Measurements from ENCODE around the gene RAB37. TPM values are rescaled to one million over a fixed set of nuclear protein-coding genes. Genes with fewer than 3 reads are reported as not detected.

The RAB37 gene
- total and polyA plus RNA-seq, 2 of the 13 experiments (the other 11 are each of a cell fraction or from before 2014, with no cell fraction given) = 0.91 to 3.7 TPM

GRCh38 chr17:74736513-74737298 lies at the start of gene RAB37 (continued):
- TF ChIP-seq ZNF280B (CRISPR knock-in tag; IDR thresholded peaks at IDR 0.05; ENCODE audit: borderline replicate concordance) = peak; percentile 23; the same call in 1 of the 2 replicates
- peak; percentile 73 for TF ChIP-seq ARID3A (IDR thresholded peaks at IDR 0.05; ENCODE audit: low read depth, low read length)
- peak; percentile 22 for TF ChIP-seq MTF2 (CRISPR knock-in tag; IDR thresholded peaks at IDR 0.05; ENCODE audit: borderline replicate concordance)
- peak; percentile 88; the same call in 1 of the 2 replicates for TF ChIP-seq ZSCAN5A (CRISPR knock-in tag; IDR thresholded peaks at IDR 0.05; ENCODE audit: borderline replicate concordance)
- no peak for TF ChIP-seq TEF (CRISPR knock-in tag; IDR thresholded peaks at IDR 0.05)
- peak; percentile 89 for TF ChIP-seq IKZF4 (CRISPR knock-in tag; IDR thresholded peaks at IDR 0.05; ENCODE audit: borderline replicate concordance, low read depth, not compliant biosample characterization)
- no peak for TF ChIP-seq ZNF570 (CRISPR knock-in tag; IDR thresholded peaks at IDR 0.05; ENCODE audit: borderline replicate concordance)
- no peak for TF ChIP-seq KAT7 (CRISPR knock-in tag; IDR thresholded peaks at IDR 0.05; ENCODE audit: borderline replicate concordance)
- TF ChIP-seq ZNF263 (CRISPR knock-in tag; IDR thresholded peaks at IDR 0.05) = peak; percentile 53
- TF ChIP-seq TAF1 (CRISPR knock-in tag; IDR thresholded peaks at IDR 0.05) = peak; percentile 54
- peak; percentile 70 for TF ChIP-seq STAG1 (CRISPR knock-in tag; IDR thresholded peaks at IDR 0.05)
- TF ChIP-seq HDAC1 (CRISPR knock-in tag; IDR thresholded peaks at IDR 0.05) = peak; percentile 82
- TF ChIP-seq ZSCAN9 (CRISPR knock-in tag; IDR thresholded peaks at IDR 0.05; ENCODE audit: borderline replicate concordance) = peak; percentile 61; the same call in 1 of the 2 replicates
- peak; percentile 67 for TF ChIP-seq ZBTB33 (CRISPR knock-in tag; IDR thresholded peaks at IDR 0.05)
- TF ChIP-seq BCL6 (CRISPR knock-in tag; IDR thresholded peaks at IDR 0.05) = peak; percentile 67; the same call in 1 of the 2 replicates
- TF ChIP-seq PRDM4 (CRISPR knock-in tag; IDR thresholded peaks at IDR 0.05; ENCODE audit: borderline replicate concordance) = no peak

All from HepG2 (cell line).